GM19239 (cell line): Measurements from ENCODE around the gene NOC3L.
"Not testable (repeated sequence)": the region's sequence is repeated elsewhere in the genome, so short reads cannot be mapped to it uniquely, and the experiment has no call there.

ENCODE experiments used
- DNase-seq: peaks from one replicate; pipeline ENCODE4 v3.0.0; 2011; ENCODE audit warnings: low spot score; ENCODE audit not compliant: insufficient read length
- FAIRE-seq: peaks from 2 replicates; lab custom pipeline; 2011; peaks lifted over from hg19 to GRCh38; lab: Jason Lieb, UNC

Gene NOC3L

DNA sequence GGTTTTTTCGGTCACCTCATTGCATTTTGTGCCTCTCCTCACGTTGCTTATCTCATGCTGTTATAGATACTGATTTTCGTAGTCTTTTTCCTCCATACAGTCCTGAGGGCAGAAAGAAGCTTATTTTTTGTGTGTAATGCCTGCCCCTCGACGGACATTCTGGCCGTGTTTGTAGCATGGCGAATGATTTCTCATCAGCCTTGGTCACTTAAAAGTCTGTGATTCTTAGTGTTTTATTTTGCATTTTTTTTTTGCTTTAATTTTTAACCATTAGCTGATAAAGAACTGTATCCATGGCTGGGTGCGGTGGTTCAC is 469 bp upstream of the NOC3L start:
- DNase-seq: no peak
- no peak for FAIRE-seq

DNA sequence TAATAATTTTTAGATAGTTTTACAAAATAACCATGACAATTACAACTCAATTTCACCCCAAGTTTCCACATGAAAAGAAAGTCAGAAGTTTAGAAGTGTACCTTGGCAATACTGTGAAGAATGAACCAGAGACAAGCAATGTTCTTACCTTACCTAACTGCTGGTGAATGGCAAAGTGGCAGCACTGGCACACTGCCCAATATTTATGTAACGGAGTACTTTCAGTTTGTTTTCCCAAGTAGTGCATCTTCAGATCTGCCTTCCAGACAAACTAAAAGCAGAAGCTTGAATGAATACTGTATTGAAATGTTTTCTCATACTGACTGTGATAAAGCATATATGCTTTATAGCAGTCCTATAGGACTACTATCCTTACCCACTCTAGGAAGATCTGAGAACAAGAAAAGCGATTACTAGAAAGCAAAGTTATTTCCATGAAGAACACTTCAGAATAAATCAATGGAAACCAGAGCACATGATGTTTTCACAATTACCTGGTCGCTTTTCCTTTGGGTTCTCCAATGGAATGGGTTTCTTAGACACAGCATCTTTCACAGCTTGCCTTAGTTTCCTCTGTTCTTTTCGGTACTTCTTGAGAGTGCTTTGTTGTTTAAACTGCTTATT is 1.5 kb downstream of the NOC3L start:
- FAIRE-seq (peak; percentile 70), DNase-seq (no peak)

DNA sequence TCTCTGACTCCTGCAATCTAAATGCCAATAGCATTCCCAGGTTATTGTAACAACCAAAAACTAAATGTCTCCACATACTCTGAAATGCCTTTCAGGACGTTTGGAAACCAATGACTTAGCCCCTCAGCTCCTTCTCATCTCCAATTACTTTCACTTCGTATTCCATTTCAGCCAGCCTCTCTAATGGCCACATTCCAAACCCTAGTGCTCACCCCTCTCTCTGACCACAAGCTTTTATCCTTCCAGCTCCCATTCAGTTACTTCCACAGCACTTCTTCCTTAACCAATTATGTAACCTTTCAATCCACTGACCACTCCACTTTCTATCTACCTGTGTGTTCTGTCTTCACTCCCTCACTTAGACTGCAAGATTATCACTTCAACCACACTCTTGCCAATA is 4.3 kb downstream of the NOC3L start:
- DNase-seq: no peak
- FAIRE-seq: no peak

DNA sequence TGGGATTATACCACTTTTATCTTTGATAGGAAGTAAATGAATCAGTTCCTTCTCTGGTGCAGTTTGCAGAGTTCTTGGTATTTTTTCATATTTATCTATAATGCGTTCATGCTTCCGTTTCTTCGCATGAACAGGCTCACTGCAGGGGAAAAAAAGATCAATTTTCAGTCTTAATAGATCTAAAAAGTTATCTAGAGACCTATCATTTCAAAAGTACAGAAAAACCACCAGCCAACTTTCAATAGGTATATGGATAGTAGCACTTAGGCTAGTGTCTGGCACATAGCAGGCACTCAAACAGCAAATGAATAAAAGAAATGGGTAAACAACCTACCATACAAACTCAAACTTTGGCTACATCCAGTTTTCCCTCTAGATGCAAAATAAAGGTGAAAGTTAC is 5.5 kb downstream of the NOC3L start:
- FAIRE-seq: no peak
- DNase-seq: no peak

DNA sequence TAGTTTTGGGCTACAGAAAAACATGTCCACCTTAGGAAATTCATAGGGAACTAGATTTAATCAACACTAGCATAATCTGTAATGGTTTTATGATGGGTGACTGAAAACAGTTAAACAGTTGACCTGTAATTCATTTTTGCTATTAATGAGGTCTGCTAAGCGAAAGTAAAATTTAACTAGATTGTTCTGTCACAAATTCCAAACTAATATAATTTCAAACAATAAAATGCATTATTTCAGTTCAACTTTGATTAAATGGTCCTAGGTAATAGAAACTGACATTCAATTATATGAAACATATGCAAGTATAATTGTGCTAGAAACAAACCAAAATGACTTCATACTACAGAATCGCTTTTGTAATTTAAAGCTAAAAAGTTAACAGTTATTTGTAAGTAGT is 6.9 kb downstream of the NOC3L start:
- DNase-seq: no peak
- no peak for FAIRE-seq

DNA sequence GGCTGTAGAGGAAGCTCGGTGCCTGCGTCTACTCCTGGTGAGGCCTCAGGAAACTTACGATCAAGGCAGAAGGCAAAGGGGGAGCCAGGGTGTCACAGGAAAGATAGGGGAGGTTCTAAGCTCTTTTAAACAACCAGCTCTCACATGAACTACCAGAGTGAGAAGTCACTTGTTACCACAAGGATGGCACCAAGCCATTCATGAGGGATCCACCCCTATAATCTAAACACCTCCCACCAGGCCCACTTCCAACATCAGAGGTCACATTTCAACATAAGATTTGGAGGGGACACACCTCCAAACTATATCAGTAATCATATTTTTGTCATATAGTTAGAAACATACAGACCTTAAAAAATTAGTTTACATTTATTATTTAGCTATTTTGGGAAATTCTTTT is 9.4 kb downstream of the NOC3L start:
- DNase-seq (no peak), FAIRE-seq (no peak)

DNA sequence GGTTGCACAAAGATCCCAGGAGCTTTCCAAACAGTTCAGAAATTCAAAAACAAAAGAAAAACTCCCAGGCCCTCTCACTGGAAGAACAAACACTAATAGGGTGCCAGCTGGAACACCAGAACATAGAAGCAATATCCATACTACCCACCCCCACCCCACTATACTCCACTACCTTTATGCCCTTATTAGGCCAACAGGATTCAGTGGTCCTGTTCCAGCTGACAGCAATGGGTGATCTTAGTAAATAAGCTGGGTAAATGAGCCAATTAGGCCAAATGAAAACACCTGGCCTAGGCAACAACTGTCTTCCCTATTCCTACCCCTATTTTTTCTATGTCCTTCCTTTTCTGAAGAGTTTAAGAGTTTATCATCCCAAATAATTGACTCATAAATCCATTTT is 11.7 kb downstream of the NOC3L start:
- DNase-seq (no peak), FAIRE-seq (no peak)

DNA sequence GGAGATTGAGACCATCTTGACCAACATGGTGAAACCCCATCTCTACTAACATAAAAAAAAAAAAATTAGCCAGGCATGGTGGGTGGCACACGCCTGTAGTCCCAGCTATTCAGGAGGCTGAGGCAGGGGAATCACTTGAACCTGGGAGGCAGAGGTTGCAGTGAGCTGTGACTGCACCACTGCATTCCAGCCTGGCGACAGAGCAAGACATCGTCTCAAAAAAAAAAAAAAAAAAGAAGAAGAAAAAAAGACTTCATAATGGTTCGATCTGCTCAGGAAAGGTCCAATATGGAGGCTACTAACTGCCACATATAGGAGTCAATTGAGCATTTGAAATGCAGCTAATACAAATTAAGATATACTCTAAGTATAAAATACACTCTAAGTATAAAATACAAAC is 12.2 kb downstream of the NOC3L start:
- DNase-seq, FAIRE-seq: not testable (repeated sequence)

DNA sequence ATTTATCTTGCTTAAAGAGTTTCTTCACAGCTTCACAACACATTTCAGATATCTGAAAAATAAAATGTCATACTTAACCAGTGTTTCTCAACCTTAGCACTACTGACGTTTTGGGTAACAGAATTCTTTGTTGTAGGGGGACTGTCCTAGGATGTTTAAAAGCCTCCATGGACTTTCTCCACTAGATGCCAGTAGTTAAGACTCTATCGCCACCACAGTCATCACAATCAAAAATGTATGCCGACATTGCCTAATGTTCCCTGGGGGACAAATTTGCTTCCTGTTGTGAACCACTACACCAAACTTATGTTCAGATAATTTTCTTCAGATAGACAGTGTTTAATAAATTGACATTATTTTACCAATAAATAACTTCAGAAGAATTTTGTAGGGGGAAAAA is 13.4 kb downstream of the NOC3L start:
- FAIRE-seq (no peak), DNase-seq (no peak)

DNA sequence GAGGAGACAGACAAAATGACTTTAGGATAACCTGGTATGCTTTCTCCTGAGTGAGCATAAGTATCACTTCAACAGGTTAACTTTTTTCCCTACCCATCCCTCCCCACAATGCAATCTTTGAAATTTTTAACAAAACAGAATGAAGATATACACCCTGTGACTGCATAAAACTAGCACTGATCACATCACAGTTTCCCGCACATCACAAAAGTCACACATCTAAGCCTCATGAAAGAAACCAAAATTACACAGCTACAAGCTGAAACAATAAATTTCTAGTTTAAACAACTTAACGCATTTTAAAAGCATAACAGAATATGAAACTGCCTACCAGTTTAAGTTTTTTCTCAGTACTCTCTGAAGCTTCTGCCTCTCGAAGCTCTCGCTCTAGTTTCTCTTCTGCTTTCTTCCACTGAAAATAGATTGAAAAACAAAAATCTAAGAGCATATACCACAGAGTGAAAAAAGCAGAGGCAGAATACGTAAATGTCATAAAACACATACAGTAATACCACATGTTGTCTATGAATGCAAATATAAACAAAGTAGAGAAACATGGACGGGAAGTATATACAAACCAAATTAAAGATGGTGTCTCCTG is 18.1 kb downstream of the NOC3L start:
- DNase-seq (peak; percentile 22), FAIRE-seq (peak; percentile 94)

DNA sequence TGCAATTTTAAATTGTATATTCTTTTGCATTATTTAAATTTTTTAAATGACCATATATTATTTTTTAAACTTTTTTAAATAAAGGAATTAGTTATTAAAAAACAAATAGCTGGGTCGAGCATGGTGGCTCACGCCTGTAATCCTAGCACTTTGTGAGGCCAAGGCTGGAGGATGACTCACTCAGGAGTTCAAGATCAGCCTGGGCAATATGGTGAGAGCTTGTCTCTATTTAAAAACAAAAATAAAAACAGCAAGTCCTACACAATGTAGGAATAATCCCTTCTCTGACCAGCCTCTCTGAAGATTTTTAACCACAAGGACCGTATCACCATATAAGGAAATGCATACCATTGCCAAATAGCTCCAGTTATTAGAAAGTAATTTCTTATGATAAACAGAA is 19.6 kb downstream of the NOC3L start:
- no peak for DNase-seq
- FAIRE-seq: peak; percentile 14

DNA sequence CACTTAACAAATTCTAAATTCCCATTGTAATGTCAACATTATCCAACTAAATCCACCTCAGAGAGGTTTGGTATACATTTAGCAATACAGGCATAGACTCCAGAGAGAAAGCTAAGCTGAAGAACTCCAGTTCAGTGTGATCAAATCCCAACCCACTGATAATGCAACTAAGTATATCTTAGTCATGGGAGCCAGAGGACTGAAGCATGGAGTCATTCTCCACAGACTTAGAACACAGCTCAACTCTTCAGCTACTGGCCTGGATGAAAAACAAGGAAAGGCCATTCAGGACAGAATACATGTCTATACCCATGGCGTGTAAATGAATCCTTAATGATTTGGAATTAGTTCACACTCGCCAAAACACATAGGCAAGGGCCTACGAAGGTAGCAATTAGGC is 27.9 kb downstream of the NOC3L start:
- DNase-seq (no peak), FAIRE-seq (no peak)

DNA sequence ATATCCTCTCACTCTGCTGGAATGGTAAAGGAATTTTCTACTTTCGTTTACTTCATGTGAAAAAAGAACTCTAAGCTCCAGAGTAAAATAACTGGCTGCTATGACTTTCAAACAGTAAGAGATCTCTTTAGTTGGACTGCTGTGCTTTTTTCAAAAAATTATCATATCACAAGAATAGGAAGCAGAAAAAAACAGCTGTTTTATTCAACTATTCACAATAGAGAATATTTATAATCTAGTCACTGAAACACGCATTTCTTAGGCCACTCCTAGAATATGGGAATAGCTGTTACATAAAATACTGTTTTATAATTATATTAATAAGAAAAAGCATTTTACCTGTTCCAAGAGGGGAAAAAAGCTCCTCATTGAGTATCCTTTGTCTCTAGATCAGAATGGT is 29.7 kb downstream of the NOC3L start:
- DNase-seq (no peak), FAIRE-seq (no peak)

DNA sequence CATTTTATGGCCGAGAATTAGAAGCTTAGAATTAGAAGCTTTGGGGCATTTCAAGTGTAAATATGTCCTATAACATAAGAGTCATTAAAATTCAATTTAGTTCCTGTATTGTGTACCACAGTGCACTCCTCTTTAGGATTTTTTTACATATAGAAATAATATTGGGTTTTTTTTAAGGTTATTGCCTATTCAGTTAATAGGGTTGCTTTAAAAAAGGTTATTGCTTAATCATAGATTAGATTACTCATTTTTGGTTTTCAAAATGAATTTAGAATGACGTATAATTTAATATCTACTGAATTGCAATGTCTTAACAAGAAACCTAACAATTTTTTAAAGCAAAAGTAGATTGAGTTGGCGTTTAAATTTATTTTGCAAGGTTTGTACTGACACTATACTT is 34.1 kb downstream of the NOC3L start:
- FAIRE-seq: no peak

DNA sequence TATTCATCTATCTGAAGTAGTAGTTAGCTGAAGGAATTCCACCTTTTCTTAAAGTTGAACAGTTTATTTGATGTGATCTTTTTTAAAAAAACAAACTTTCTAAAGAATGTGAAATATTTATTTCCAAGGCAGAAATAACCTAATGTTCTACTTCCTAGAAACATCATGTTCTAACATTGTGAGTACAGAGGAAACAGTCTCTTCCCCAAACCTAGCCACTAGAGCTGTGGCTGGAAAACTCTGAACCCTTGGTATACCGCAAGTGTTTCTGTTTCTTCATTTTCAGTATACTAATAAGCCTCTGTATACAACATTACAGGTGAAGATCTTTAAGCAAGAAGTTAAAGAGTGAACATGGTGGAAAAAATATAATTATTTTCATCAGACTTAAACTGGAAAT is 35.1 kb downstream of the NOC3L start:
- FAIRE-seq: peak; percentile 45

More for the DNA sequence above, 34.1 kb downstream of the NOC3L start:
- no peak for DNase-seq

DNA sequence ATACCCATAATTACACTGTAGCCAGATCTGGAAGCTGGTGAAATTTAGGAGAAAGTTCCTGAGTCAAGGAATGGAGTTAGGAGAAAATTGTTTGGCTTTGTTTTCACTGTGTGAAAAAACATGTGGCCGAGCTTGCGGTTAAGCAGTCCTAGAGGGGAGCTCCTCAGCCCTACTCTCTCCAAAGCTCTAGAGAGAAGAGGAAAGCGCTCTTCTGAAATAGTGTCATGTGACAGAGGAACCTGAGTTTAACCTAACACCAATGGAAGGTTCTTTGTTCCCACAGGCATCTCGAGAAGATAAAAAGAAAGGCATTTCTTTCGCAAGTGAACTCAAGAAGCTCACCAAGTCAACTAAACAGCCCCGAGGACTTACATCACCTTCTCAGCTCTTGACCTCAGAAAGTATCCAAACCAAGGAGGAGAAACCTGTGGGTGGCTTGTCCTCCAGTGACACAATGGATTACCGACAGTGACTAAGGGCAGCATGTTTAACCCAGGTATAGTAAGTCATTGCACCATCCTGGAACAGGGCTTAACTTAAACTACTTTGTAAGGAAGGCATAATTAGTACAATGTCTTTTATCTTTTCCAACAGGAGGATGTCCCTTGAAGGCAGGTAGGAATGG is 38.0 kb downstream of the NOC3L start:
- DNase-seq: no peak

More for the DNA sequence above, 35.1 kb downstream of the NOC3L start:
- no peak for DNase-seq

DNA sequence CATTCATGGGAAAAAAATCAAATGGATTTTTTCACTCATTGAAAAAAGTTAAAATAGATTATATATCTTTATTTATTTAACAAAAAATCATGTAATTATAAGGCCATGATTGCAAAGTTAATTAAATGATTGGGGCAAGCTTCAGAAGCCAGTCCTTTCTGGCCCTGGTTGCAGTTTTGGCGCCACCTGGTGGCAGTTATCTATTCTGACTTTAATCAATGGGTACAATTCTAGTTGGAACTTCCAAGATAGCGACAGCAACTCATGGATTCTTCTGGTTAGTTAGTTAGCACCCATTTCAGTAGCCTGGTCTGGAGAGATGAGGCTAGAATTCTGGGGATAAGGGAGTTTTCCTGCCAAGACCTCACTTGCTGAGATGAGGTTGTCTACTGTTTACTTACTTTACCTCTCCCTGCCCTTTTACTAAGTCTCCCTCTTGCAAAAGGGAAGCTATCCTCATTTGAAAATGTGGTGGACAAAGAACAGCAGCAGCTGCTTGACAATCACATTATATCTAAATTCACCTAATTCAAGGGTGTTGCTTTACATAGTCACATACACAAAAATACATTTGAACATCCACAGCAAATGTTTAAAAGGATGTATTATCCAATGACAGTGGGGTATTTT is 42.3 kb downstream of the NOC3L start:
- FAIRE-seq: peak; percentile 91
- DNase-seq: peak; percentile 17

More for the DNA sequence above, 38.0 kb downstream of the NOC3L start:
- no peak for FAIRE-seq

DNA sequence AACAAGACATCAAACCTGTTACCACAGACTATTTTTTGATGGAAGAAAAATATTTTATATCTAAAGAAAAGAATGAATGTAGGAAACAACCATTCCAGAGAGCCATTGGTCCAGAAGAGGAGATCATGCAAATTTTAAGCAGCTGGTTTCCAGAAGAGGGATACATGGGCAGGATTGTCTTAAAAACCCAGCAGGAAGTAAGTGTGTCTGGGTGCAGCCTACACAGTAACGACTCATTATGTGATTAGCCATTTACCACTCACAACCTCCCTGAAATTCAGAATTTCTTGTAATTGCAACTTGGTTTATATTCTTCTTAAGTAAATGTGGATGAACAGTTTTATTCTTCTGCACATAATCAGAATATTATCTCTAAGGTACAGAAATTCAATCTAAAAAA is 46.2 kb downstream of the NOC3L start:
- FAIRE-seq (no peak), DNase-seq (no peak)

DNA sequence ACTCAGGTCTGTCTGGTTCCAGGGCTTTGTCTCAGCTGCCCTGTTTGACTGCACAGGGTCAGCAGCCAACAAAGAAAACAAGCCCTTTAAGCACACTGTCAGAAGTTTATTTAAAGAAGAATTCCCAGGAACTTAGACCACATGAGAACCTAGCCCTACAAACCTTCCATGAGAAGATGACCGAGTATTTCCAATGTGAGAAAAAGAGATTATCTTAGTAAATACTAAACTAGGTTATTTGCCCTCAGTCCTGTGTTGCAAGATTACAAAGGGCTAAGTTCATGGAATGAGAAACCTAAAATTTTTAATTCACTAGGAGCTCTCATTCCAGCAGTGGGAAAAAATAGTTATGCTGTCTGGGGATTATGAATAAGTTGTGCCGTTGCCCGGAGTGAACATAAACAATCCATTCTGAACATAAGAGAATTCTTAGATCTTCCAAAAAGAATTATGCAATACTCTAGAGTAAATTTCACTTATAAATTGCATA is 46.7 kb downstream of the NOC3L start:
- FAIRE-seq (no peak), DNase-seq (no peak)

DNA sequence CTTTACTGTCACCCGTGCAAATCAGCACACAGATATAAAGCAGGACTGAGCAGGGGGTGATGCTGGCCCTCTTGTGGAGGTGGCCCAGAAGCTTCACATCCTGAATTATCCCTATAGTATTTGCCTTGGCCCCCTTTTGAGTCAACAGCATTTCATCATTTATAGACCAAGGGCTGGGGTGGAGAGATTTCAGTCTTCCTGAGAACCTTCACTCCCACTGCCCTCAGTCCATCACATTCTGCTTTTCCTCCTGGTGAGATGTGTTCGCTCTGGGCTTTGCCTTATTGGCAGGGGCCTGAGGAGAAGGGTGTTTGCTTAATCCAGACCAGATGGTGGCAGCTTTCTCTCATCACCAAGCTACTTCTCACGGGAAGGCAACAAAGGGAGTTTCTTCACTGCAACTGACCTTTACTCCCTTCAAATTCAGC is 47.7 kb downstream of the NOC3L start:
- FAIRE-seq (no peak), DNase-seq (no peak)

DNA sequence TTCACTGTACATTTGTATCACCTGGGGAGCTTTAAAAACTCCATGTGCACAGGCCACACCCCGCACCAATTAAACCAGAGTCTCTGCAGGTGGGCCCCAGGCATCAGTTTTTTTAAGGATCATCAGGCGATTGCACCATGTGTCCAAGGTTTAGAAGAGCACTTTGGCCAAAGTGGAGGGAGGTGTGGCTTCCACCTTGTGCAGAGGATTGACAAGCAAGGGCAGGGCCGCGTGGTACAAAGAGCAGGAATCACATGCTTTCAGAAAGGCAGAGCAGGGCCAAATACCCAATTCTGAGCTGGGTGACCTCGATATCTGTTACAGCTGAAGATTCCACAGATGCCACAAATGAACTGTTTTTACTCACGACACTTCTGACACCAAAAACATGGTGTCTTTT is 52.4 kb downstream of the NOC3L start:
- no peak for FAIRE-seq
- no peak for DNase-seq
